Embryonic facial prominence (tissue), 1 donor: Measurements from ENCODE around the gene PTTG1.

Source experiments
- DNase-seq: peaks from one replicate; pipeline ENCODE4 v3.0.0-alpha.2; 2016; ENCODE audit errors: extremely low spot score

The PTTG1 gene

DNA sequence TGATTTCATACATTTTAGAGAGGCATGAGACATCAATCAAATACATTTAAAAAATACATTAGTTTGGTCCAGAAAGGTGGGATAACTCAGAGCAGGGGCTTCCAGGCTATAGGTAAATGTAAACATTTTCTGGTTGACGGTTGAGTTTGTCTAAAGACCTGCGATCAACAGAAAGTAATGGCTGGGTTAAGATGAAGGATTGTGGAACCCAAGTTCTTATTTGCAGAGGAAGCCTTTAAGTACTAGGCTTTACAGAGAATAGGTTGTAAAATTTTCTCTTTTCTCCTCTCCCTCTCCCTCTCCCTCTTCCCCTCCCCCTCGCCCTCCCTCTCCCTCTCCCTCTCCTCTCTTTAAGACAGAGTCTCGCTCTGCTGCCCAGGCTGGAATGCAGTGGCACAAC lies 50.8 kb downstream of the PTTG1 start:
- no peak for DNase-seq

DNA sequence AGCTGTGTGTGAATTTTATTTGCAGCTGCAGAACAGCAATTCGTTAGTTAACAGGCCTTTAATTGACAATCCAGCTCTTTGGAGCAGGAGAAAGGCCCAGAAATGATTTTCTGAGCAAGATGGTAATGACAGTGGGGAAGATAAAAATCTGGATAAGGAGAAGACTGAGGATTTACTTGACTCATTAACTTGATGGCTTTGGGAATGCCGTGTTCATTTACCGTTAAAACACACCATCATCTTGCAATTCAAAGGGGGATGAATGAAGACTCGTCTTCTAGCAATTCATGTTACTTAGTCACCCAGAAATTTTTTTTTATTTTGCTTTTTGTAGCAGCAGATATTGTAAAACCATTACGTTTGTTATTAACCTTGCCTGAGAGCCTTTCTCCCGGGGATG lies 52.0 kb downstream of the PTTG1 start:
- DNase-seq = no peak

DNA sequence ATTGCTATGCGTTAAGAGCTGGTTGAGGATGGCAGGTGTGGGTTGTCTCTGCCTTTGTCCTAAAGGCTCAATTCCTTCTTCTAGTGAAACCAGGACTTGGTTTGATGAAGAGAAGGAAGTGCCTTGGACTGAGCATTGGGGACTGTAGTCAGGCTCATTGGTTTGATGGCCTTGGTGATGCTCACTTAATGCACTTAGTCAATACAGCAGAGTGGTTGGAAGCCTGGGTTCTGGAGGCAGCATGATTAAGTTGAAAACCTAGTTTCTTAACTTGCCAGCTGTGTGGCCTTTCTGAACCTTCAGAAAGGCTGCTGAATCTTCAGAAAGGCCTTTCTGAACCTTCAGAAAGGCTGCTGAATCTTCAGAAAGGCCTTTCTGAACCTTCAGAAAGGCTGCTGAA lies 52.4 kb downstream of the PTTG1 start:
- no peak for DNase-seq

DNA sequence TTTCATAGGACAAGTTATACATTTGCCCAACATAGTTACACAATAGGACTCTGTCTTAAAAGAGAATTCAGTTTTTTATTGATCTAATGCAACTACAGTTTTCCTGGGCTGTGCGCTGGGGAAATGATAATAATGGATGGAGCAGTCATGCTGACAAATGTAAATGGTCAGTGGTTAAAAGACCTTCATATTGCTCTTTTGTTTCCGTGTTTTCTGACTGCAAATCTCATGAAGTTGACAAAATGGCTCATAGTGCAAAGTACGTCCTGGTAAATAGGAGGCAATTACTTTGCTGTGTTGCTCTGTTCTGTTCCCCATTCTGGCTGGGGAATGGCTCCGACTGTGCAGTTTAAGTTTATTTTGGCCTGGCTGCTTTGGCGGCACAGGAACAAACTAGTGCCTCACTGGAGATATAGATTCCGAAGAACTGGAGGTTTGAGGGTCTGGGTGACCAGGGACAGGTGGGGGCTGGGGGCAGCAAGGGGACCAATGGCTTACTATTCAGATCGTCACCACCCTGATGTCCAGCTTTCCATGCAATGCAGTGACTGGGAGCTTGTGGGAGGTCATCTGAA lies 54.3 kb downstream of the PTTG1 start:
- no peak for DNase-seq

DNA sequence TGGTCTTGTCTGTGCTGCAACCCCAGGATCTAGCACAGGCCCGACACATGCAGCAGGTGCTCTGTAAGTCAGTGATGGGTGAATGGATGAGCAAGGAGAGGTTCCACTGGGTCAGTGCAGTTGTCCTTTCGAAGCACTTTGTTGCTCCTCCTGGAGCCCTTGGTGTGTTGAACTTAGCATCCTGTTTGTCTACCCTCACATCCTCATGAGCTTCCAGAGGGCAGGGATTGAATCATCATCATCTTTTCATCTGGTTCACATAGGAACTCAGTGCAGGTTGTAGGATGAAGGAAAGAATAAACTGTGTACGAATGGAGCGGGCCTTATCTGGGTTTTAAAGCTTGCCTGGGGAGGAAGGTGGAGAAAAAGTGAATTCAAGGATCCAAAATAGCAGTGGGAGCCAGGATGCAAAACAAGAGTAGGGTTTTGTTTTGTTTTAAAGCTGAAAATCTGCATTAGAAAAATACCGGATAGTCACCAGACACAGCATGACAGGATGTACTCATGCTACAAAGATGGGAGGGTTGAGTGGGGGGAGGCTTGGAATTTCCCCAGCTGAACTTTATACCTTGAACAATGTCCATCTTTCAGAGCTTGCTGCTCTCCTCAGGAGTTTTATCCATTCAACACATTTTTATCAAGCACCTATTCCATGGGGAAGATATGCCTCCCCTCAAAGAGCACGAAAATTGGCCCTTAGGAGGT lies 55.8 kb downstream of the PTTG1 start:
- DNase-seq = no peak

DNA sequence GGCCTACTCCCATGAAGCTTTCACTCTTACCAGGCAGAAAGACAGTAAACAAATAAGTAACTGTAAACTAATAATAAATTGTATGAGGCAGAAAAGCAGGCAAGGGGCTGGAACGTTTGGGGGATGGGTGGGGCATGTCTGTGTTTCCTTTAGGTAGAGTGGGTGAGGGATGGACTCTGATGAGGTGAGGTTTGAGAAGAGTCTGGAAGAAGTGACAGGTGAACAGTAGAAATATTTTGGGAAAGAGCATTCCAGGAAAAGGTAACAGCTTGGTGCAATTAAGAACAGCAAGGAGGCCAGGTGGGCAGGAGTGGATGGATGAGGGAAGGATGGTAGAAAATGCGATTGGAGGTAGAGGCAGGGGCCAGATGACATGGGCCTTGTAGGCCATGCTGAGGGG lies 56.5 kb downstream of the PTTG1 start:
- DNase-seq = no peak
